GM10248 (cell line): ENCODE results near the gene C2.

Source experiments
- CTCF ChIA-PET: fragments of 300-600 bp; sonication (Branson Sonifier 250); formaldehyde crosslinking; extraction: SDS; loops from one replicate; lab custom pipeline; 2021; ENCODE audit warnings: antibody characterized with exemption; lab: Yijun Ruan, JAX
- POLR2A ChIA-PET: fragments of 350-650 bp; sonication (Branson Sonifier 250); formaldehyde crosslinking; extraction: SDS; loops from one replicate; lab custom pipeline; 2020; ENCODE audit warnings: antibody characterized with exemption; lab: Yijun Ruan, JAX
- DNase-seq: peaks from one replicate; pipeline ENCODE4 v3.0.0; 2012; ENCODE audit errors: extremely low spot score
- CTCF ChIP-seq: IDR thresholded peaks from 2 replicates; pipeline ENCODE4 v1.5.1; 2012; ENCODE audit warnings: mild to moderate bottlenecking, low read depth; ENCODE audit errors: extremely low read depth, missing control alignments, control extremely low read depth

C2 gene

GRCh38 chr6:31881136-31881859 is 46.2 kb upstream of the C2 start:
- POLR2A ChIA-PET = no interaction called here
- TF ChIP-seq CTCF = no peak
- CTCF ChIA-PET = interaction anchor here (1.4 to 1.8 kb wide), 3 partner anchors 9 to 71 kb away, joined by 3 to 4 read pairs (median 4); no protein-coding TSS in a partner anchor
- no peak for DNase-seq

- no peak for DNase-seq
- no peak for TF ChIP-seq CTCF
- POLR2A ChIA-PET = no interaction called here
- CTCF ChIA-PET = interaction anchor here (1.8 to 2.0 kb wide), 2 partner anchors 10 to 20 kb away, joined by 4 to 5 read pairs; partner anchors contain the start of gene NEU1
Measured at GRCh38 chr6:31882344-31882743, 45.2 kb upstream of the C2 start.

DNA sequence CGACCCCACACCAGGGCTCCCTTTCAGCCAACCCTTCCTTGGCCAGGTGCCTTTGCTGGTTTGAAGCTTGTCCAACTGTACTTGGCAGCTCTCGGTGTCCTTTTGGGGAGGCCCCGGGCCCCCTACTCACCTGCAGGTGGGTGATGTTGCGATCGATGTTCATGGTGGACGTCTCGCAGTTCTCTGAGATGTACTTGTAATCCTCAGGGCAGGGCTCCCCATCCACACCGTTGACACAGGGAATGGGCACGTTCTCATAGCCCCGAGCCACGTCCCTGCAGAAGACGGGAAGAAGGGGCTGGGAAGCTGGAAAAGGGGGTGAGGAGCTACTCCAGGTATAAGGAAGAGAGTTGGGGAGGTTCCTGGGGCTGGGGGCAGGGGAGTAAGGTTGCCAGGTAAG is 43.8 kb upstream of the C2 start:
- TF ChIP-seq CTCF = no peak
- no peak for DNase-seq
- ChIA-PET CTCF (interaction anchor here (0.8 to 2.4 kb wide), 3 partner anchors 8 to 68 kb away, joined by 3 to 6 read pairs (median 5); partner anchors contain the start of gene NEU1), POLR2A (no interaction called here)

DNA sequence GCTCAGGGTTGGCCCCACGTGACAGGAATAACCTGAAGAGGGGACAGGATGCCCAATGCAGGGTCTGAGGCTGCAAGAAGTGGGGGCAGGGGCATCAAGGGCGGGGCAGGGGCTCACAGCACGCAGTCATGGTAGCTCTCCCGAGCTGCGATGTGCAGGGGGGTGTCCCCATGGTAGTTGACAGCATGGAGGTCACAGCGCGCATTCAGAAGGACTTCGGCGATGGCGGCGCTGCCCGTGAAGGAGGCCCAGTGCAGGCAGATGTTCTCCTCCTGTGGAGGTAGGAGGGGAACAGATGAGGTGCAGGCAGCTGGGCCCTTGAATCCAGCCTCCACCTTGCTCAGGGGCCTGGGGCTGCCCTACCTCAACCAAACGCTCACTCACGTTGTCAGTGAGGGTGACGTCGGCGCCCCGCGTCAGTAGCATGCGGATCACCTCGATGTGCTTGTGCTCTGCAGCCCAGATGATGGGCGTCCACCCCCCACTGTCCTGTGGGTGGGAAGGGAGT is 42.9 kb upstream of the C2 start:
- POLR2A ChIA-PET = no interaction called here
- CTCF ChIA-PET = interaction anchor here (2.0 to 2.4 kb wide), 2 partner anchors 22 to 67 kb away, joined by 5 to 6 read pairs; partner anchors contain the start of gene NEU1

DNA sequence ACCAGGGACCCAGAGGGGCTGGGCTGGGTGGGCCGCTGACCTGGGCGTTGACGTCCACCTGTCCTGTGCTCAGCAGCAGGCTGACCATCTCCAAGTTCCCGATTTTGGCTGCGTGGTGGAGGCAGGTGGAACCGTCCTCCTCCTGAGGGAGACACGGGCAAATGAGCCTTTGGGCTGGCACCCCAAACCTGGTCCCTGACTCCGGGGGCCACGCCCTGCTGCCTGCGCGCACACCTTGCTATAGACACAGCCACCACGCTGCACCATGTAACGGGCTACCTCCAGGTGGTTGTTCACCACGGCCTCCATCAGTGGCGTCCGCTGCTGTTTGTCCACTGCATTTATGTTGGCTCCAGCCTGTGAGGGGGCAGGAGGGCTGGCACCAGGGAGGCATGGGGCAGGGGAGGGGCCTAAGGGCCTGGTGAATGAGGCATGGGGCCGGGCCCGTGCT is 41.0 kb upstream of the C2 start:
- no peak for TF ChIP-seq CTCF
- no peak for DNase-seq
- ChIA-PET POLR2A (interaction anchor here (0.6 kb wide), 1 partner anchor 35 kb away, joined by 3 read pairs; no protein-coding TSS in a partner anchor), CTCF (interaction anchor here (1.0 to 3.1 kb wide), 2 partner anchors 10 to 23 kb away, joined by 3 to 12 read pairs; no protein-coding TSS in a partner anchor)

More for the DNA sequence above, 42.9 kb upstream of the C2 start:
- DNase-seq = no peak
- no peak for TF ChIP-seq CTCF

DNA sequence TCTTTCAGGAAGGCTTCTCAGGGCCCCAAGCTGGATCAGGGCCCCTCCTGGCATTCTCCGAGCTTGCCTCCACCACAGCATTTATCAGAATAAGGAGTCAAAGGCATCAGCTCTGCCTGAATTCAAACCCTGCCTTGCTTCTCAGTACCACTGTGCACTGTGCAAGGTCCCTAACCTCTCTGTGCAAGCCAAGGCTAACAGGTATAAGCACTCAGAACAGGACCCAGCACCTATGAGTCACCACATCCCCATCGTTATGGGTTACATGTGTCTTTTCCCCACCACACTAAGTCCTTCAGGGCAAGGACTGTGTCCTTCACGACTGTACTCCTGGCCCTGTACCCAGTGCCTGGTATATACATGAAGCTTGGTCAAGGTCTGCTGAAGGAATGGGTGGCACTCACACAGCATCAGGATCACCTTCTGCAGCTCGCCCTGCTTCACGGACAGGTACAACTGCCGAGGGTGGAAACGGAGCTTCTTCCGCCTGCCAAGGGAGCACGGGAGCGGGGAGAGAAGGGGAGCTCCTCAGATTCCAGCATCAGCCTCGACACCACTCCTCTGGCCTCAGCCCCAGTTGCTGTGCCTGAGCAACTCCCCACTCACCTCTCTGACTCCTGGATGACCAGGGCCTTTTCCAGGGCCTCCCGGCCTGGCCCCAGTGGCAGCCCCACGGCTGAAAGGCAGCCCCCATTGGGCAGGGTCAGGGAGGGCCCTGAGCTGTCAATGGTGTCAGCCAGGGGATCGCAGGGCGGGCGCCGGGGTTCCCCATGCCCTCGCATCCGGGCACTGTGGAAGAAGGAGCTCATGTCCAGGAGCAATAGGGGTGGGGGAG is 40.1 kb upstream of the C2 start:
- DNase-seq = no peak
- TF ChIP-seq CTCF = no peak
- CTCF ChIA-PET = interaction anchor here (0.6 to 3.1 kb wide), 7 partner anchors 9 to 207 kb away, joined by 3 to 12 read pairs (median 3); no protein-coding TSS in a partner anchor
- POLR2A ChIA-PET = interaction anchor here (0.6 kb wide), 1 partner anchor 36 kb away, joined by 3 read pairs; no protein-coding TSS in a partner anchor
